A673 (cell line): ENCODE measurements around the gene PHC2. TPM values are rescaled to one million over a fixed set of nuclear protein-coding genes. Genes with fewer than 3 reads are reported as not detected.

Experiments
- BruUV-seq: library from RNA; stranded (reverse); fragments of 400-500 nt; replicated peaks from 2 replicates; lab custom pipeline; 2021; lab: Mats Ljungman, UMichigan
- CTCF ChIA-PET: fragments of 300-600 bp; sonication (Branson Sonifier 250); formaldehyde crosslinking; loops from one replicate; lab custom pipeline; 2022; ENCODE audit warnings: antibody characterized with exemption; lab: Charles Lee
- POLR2A ChIA-PET: fragments of 300-600 bp; sonication (Branson Sonifier 250); formaldehyde crosslinking; loops from one replicate; lab custom pipeline; 2022; ENCODE audit warnings: antibody characterized with exemption; ENCODE audit not compliant: low non-redundant PET; lab: Charles Lee
- DNase-seq: peaks from one replicate; pipeline ENCODE4 v3.0.0-alpha.2; 2015; ENCODE audit warnings: low spot score
- H3K27ac ChIP-seq: fragments of 200-600 bp; sonication (generic); 2 replicates; pipeline ENCODE4 v1.5.1; 2016; ENCODE audit warnings: mixed run types, low read depth, mild to moderate bottlenecking, mixed read lengths, antibody characterized with exemption, low read length; ENCODE audit not compliant: poor library complexity, severe bottlenecking
- H3K27me3 ChIP-seq: fragments of 200-600 bp; sonication (generic); replicated peaks from 2 replicates; pipeline ENCODE4 v1.6.1; 2017; ENCODE audit warnings: mixed run types, low read depth, mild to moderate bottlenecking, mixed read lengths, antibody characterized with exemption, low read length; ENCODE audit not compliant: insufficient read depth, poor library complexity
- H3K36me3 ChIP-seq: fragments of 200-600 bp; sonication (generic); 2 replicates; pipeline ENCODE4 v1.6.1; 2016; ENCODE audit warnings: mixed run types, mild to moderate bottlenecking, mixed read lengths, antibody characterized with exemption, low read length; ENCODE audit not compliant: insufficient read depth, poor library complexity, severe bottlenecking
- H3K4me1 ChIP-seq: fragments of 200-600 bp; sonication (generic); 2 replicates; pipeline ENCODE4 v1.6.1; 2017; ENCODE audit warnings: mixed run types, mild to moderate bottlenecking, mixed read lengths, antibody characterized with exemption, low read length; ENCODE audit not compliant: insufficient read depth, poor library complexity, severe bottlenecking
- H3K4me3 ChIP-seq: fragments of 200-600 bp; sonication (generic); 2 replicates; pipeline ENCODE4 v1.5.1; 2016; ENCODE audit warnings: low read depth, mixed run types, mild to moderate bottlenecking, mixed read lengths, low read length; ENCODE audit not compliant: poor library complexity, severe bottlenecking
- H3K9me3 ChIP-seq: fragments of 200-600 bp; sonication (generic); 2 replicates; pipeline ENCODE4 v1.6.1; 2016; ENCODE audit warnings: mixed run types, low read depth, mild to moderate bottlenecking, mixed read lengths, antibody characterized with exemption, low read length; ENCODE audit not compliant: poor library complexity, severe bottlenecking
- CTCF ChIP-seq: fragments of 300-800, 200-600 bp; sonication (generic); conservative IDR thresholded peaks from 2 replicates; pipeline ENCODE4 v1.5.1; 2017; ENCODE audit warnings: low read depth, mild to moderate bottlenecking, antibody characterized with exemption, low read length, moderate library complexity, mixed read lengths
- EZH2 ChIP-seq: fragments of 200-600 bp; sonication (generic); IDR thresholded peaks from 2 replicates; pipeline ENCODE4 v1.6.1; 2017; ENCODE audit warnings: borderline replicate concordance, low read depth, mild to moderate bottlenecking, mixed read lengths, antibody characterized with exemption, low read length; ENCODE audit not compliant: poor library complexity, severe bottlenecking
- intact Hi-C: fragments of 100-400 bp; cut with micrococcal nuclease; formaldehyde crosslinking; loops from one replicate; pipeline ENCODE4 v1.10.0; 2022; ENCODE audit not compliant: unreplicated experiment
- total RNA-seq: library from RNA; stranded (reverse); gene quantifications from 2 replicates; pipeline ENCODE4 v1.2.3, GENCODE V29; 2021

The PHC2 gene
- total RNA-seq, 1 experiment from 2014 or later, result 136 TPM

- H3K36me3 ChIP-seq, result no peaks in the 10 kb centered on the region
- no peak for TF ChIP-seq CTCF
- intact Hi-C loops, result no loop called here
- H3K27ac ChIP-seq, result peak overlapping the region; percentile 89
- peak overlapping the region; percentile 94 for H3K4me3 ChIP-seq
- POLR2A ChIA-PET, result no interaction called here
- no peaks in the 10 kb centered on the region for H3K9me3 ChIP-seq
- no peaks in the 10 kb centered on the region for H3K27me3 ChIP-seq
- BruUV-seq, result no TSS peak
- H3K4me1 ChIP-seq, result peaks cover 48% of the 10 kb centered on the region
- CTCF ChIA-PET, result no interaction called here
- no peak for DNase-seq
Observed at GRCh38 chr1:33348194-33348593, 82.7 kb downstream of the PHC2 start.

- TF ChIP-seq CTCF (no peak), EZH2 (no peak)
- peaks cover 4% of the 10 kb centered on the region for H3K36me3 ChIP-seq
- H3K9me3 ChIP-seq, result no peaks in the 10 kb centered on the region
- ChIA-PET POLR2A (no interaction called here), CTCF (no interaction called here)
- H3K27ac ChIP-seq, result peak overlapping the region; percentile 89
- no TSS peak for BruUV-seq
- no peaks in the 10 kb centered on the region for H3K27me3 ChIP-seq
- no peak for DNase-seq
- H3K4me1 ChIP-seq, result peaks cover 52% of the 10 kb centered on the region
- intact Hi-C loops, result no loop called here
- H3K4me3 ChIP-seq, result peak overlapping the region; percentile 94
Observed at GRCh38 chr1:33347650-33347992, 83.3 kb downstream of the PHC2 start.

GRCh38 chr1:33346927-33347649, 83.8 kb downstream of the PHC2 start:
- POLR2A ChIA-PET, result no interaction called here
- no TSS peak for BruUV-seq
- CTCF ChIA-PET, result no interaction called here

More at GRCh38 chr1:33346927-33347649, 83.8 kb downstream of the PHC2 start:
- TF ChIP-seq EZH2 (no peak), CTCF (no peak)
- DNase-seq, result peak; percentile 87
- peaks cover 6% of the 10 kb centered on the region for H3K36me3 ChIP-seq
- H3K4me3 ChIP-seq, result peak overlapping the region; percentile 94
- no peaks in the 10 kb centered on the region for H3K9me3 ChIP-seq
- H3K4me1 ChIP-seq, result peaks cover 57% of the 10 kb centered on the region
- H3K27me3 ChIP-seq, result no peaks in the 10 kb centered on the region
- peak overlapping the region; percentile 89 for H3K27ac ChIP-seq
- intact Hi-C loops, result no loop called here
